Sigmoid colon (tissue), 7 donors: Measurements from ENCODE around the gene PRKCZ. TPM values are rescaled to one million over a fixed set of nuclear protein-coding genes. Genes with fewer than 3 reads are reported as not detected.

Experiments
- DNase-seq: peaks from one replicate; pipeline ENCODE4 v3.0.0-alpha.2; 2019
- H3K27ac ChIP-seq, 4 donors: fragments of 200-600 bp; sonication (generic); one replicate each; pipeline ENCODE4 v1.5.1; 2016 to 2019; ENCODE audit warnings: mild to moderate bottlenecking in 1 of 4
- H3K27me3 ChIP-seq, 3 donors: fragments of 200-600 bp; sonication (generic); one replicate each; pipeline ENCODE4 v1.5.1; 2019; ENCODE audit warnings: mild to moderate bottlenecking in 1 of 3
- H3K36me3 ChIP-seq, 4 donors: fragments of 200-600 bp; sonication (generic); one replicate each; pipeline ENCODE4 v1.5.1; 2016 to 2019
- H3K4me1 ChIP-seq, 4 donors: fragments of 200-600 bp; sonication (generic); one replicate each; pipeline ENCODE4 v1.5.1; 2017 to 2019
- H3K4me3 ChIP-seq, 4 donors: fragments of 200-600 bp; sonication (generic); one replicate each; pipeline ENCODE4 v1.5.1; 2017 to 2019; ENCODE audit warnings: mild to moderate bottlenecking in 2 of 4, moderate library complexity in 1 of 4
- H3K9me3 ChIP-seq, 4 donors: fragments of 200-600 bp in 3 of 4; sonication (generic) in 3 of 4; one replicate each; pipeline versions ENCODE4 v1.5.1 to v1.6.1; 2013 to 2019
- CTCF ChIP-seq, 4 experiments: fragments of 450-650 bp in 3 of 4; fragments of 200-600 bp in 1 of 4; IDR thresholded peaks; one replicate each; pipeline ENCODE4 v1.5.1; 2016 to 2019; ENCODE audit warnings: antibody characterized with exemption in 4 of 4, mild to moderate bottlenecking in 3 of 4, moderate library complexity in 2 of 4
- EP300 ChIP-seq, 4 donors: sonication (generic); formaldehyde crosslinking; IDR thresholded peaks; one replicate each; pipeline ENCODE4 v1.6.1; 2017; ENCODE audit warnings: antibody characterized with exemption in 4 of 4
- POLR2A ChIP-seq, 2 donors: fragments of 450-650 bp; IDR thresholded peaks; one replicate each; pipeline ENCODE4 v1.6.1; 2016; ENCODE audit warnings: antibody characterized with exemption in 2 of 2, mild to moderate bottlenecking in 2 of 2, moderate library complexity in 2 of 2
- POLR2AphosphoS5 ChIP-seq, 4 donors: sonication (generic); formaldehyde crosslinking; IDR thresholded peaks; one replicate each; pipeline ENCODE4 v1.6.1; 2017; ENCODE audit warnings: antibody characterized with exemption in 4 of 4
- WGBS, 2 donors: extraction: QIAGEN DNeasy Blood & Tissue Kit; methylation state at CpG; one replicate each; pipeline ENCODE4 v1.1.7; 2013; 5-methylcytosine and 5-hydroxymethylcytosine counted together
- intact Hi-C: fragments of 100-400 bp; cut with DNase I; formaldehyde crosslinking; loops from one replicate; pipeline ENCODE4 v1.15.1; 2023
- polyA plus RNA-seq, 3 donors: library from polyadenylated mRNA; stranded (reverse); fragments of 200-250 nt; gene quantifications; one replicate each; pipeline ENCODE4 v1.2.3, GENCODE V29; 2013
- total RNA-seq, 4 donors: library from RNA; depleted of rRNA; stranded (reverse); fragments of >200 nt; gene quantifications; one replicate each; pipeline ENCODE4 v1.1.0, GENCODE V29; 2016
- donor health status: healthy with polysubstance abuse.
- donor health status: Bipolar disorder and iron deficiency.
- donor health status: healthy.

The PRKCZ gene
- total and polyA plus RNA-seq, 7 donors, result 1.4 to 52.9 (median 4.8) TPM

- H3K9me3 ChIP-seq, result peaks cover 0 to 7% (median 3%) of the 10 kb centered on the region in 4 donors
- peaks cover 0 to 55% (median 4%) of the 10 kb centered on the region in 3 donors for H3K27me3 ChIP-seq
- no peak overlapping the region for H3K4me3 ChIP-seq
- TF ChIP-seq CTCF (IDR thresholded peaks at IDR 0.05) (no peak), POLR2AphosphoS5 (IDR thresholded peaks at IDR 0.05) (no peak), EP300 (IDR thresholded peaks at IDR 0.05) (no peak), POLR2A (IDR thresholded peaks at IDR 0.05) (no peak)
- 89 to 93% methylated on average over 18 of the region's 18 CpGs for WGBS, 2 donors
- no peak overlapping the region for H3K27ac ChIP-seq
- intact Hi-C loops, result no loop called here
- H3K36me3 ChIP-seq, result no peaks in the 10 kb centered on the region
- no peaks in the 10 kb centered on the region for H3K4me1 ChIP-seq
- no peak for DNase-seq
These were observed 33.5 kb downstream of the PRKCZ start for GRCh38 chr1:2083666-2084065.

GRCh38 chr1:2084306-2084705 lies 34.1 kb downstream of the PRKCZ start:
- peaks cover 0 to 2% (median under 1%) of the 10 kb centered on the region in 4 donors for H3K9me3 ChIP-seq
- TF ChIP-seq CTCF (IDR thresholded peaks at IDR 0.05) (no peak), POLR2AphosphoS5 (IDR thresholded peaks at IDR 0.05) (no peak), POLR2A (IDR thresholded peaks at IDR 0.05) (no peak), EP300 (IDR thresholded peaks at IDR 0.05) (no peak)
- no peak overlapping the region for H3K27ac ChIP-seq
- no peak for DNase-seq
- H3K36me3 ChIP-seq, result no peaks in the 10 kb centered on the region
- WGBS, 2 donors, result 95 to 97% methylated on average over 20 of the region's 20 CpGs
- H3K27me3 ChIP-seq, result peaks cover 0 to 55% (median 4%) of the 10 kb centered on the region in 3 donors
- H3K4me1 ChIP-seq, result no peaks in the 10 kb centered on the region
- no peak overlapping the region for H3K4me3 ChIP-seq
- intact Hi-C loops, result no loop called here

- 90% methylated on average over 17 of the region's 17 CpGs for WGBS, 2 donors
- Histone ChIP-seq H3K4me1 (no peaks in the 10 kb centered on the region), H3K9me3 (no peaks in the 10 kb centered on the region), H3K27me3 (peaks cover 0 to 59% (median 4%) of the 10 kb centered on the region in 3 donors), H3K4me3 (no peak overlapping the region), H3K36me3 (no peaks in the 10 kb centered on the region), H3K27ac (no peak overlapping the region)
- intact Hi-C loops, result no loop called here
- no peak for DNase-seq
- TF ChIP-seq EP300 (IDR thresholded peaks at IDR 0.05), result no peak
- TF ChIP-seq CTCF (IDR thresholded peaks at IDR 0.05), result no peak
- TF ChIP-seq POLR2AphosphoS5 (IDR thresholded peaks at IDR 0.05), result no peak
- TF ChIP-seq POLR2A (IDR thresholded peaks at IDR 0.05), result no peak
These were observed 34.9 kb downstream of the PRKCZ start for GRCh38 chr1:2085080-2085479.

GRCh38 chr1:2086446-2087078 lies 36.4 kb downstream of the PRKCZ start:
- 95 to 96% methylated on average over 26 of the region's 26 CpGs for WGBS, 2 donors
- intact Hi-C loops, result no loop called here
- Histone ChIP-seq H3K4me1 (no peaks in the 10 kb centered on the region), H3K4me3 (no peak overlapping the region), H3K9me3 (no peaks in the 10 kb centered on the region), H3K27me3 (peaks cover 0 to 71% (median 4%) of the 10 kb centered on the region in 3 donors), H3K36me3 (no peaks in the 10 kb centered on the region), H3K27ac (no peak overlapping the region)
- no peak for DNase-seq
- no peak for TF ChIP-seq CTCF (IDR thresholded peaks at IDR 0.05)
- TF ChIP-seq POLR2A (IDR thresholded peaks at IDR 0.05), result no peak
- TF ChIP-seq POLR2AphosphoS5 (IDR thresholded peaks at IDR 0.05), result no peak
- no peak for TF ChIP-seq EP300 (IDR thresholded peaks at IDR 0.05)

- TF ChIP-seq POLR2AphosphoS5 (IDR thresholded peaks at IDR 0.05) (no peak), CTCF (IDR thresholded peaks at IDR 0.05) (no peak), EP300 (IDR thresholded peaks at IDR 0.05) (no peak), POLR2A (IDR thresholded peaks at IDR 0.05) (no peak)
- Histone ChIP-seq H3K4me1 (no peaks in the 10 kb centered on the region), H3K27me3 (peaks cover 0 to 67% (median 9%) of the 10 kb centered on the region in 3 donors), H3K27ac (peak overlapping the region in 3 of 4 donors; percentile 28 to 53 (median 34)), H3K9me3 (no peaks in the 10 kb centered on the region), H3K4me3 (no peak overlapping the region), H3K36me3 (no peaks in the 10 kb centered on the region)
- WGBS, 2 donors, result 83 to 89% methylated on average over 21 of the region's 21 CpGs
- intact Hi-C loops, result no loop called here
- DNase-seq, result no peak
These were observed 37.6 kb downstream of the PRKCZ start for GRCh38 chr1:2087766-2088165.
